Activated CD8-positive, alpha-beta memory T cell treated with anti-CD3 and anti-CD28 coated beads, Interleukin-2, amount 10 ng/mL, durations not matched to agents 7 days and 5 days (primary cell): ENCODE data around the gene SNCB. TPM values are rescaled to one million over a fixed set of nuclear protein-coding genes. Genes with fewer than 3 reads are reported as not detected.
A peak's percentile ranks its signal among the peaks of the same experiment; 100 is the strongest.

Source experiments
- ATAC-seq: fragments of 150-1000 bp; cut with Tn5 transposase; one replicate; pipeline ENCODE4 v1.10.0; 2021; ENCODE audit warnings: moderate library complexity
- CTCF ChIA-PET: fragments of 350-600 bp; sonication (Branson Sonifier 250); formaldehyde crosslinking; loops from one replicate; lab custom pipeline; 2021; ENCODE audit warnings: antibody characterized with exemption; lab: Charles Lee
- DNase-seq: peaks from one replicate; pipeline ENCODE4 v3.0.0-alpha.2; 2020
- H3K27ac Mint-ChIP-seq: one replicate; pipeline ENCODE4 v1.8.0; 2021; ENCODE audit warnings: mild to moderate bottlenecking, mixed read lengths
- H3K27me3 Mint-ChIP-seq: one replicate; pipeline ENCODE4 v1.8.0; 2021; ENCODE audit warnings: mixed read lengths
- H3K36me3 Mint-ChIP-seq: one replicate; pipeline ENCODE4 v1.8.0; 2021; ENCODE audit warnings: mild to moderate bottlenecking, mixed read lengths
- H3K4me1 Mint-ChIP-seq: one replicate; pipeline ENCODE4 v1.8.0; 2021; ENCODE audit warnings: mixed read lengths
- H3K4me3 Mint-ChIP-seq: one replicate; pipeline ENCODE4 v1.8.0; 2021; ENCODE audit warnings: mild to moderate bottlenecking, moderate library complexity, mixed read lengths
- H3K9me3 Mint-ChIP-seq: one replicate; pipeline ENCODE4 v1.8.0; 2022; ENCODE audit warnings: low read depth, mixed read lengths
- total RNA-seq, 2 experiments: library from RNA; stranded (reverse); gene quantifications; one replicate each; pipeline ENCODE4 v1.2.3, GENCODE V29; 2021

SNCB gene
- total RNA-seq, 2 experiments from 2014 or later: not detected

GRCh38 chr5:176632745-176633144 is 2.4 kb upstream of the SNCB start:
- H3K27me3 Mint-ChIP-seq: peaks cover 84% of the 10 kb centered on the region
- no peak overlapping the region for H3K27ac Mint-ChIP-seq
- peaks cover 16% of the 10 kb centered on the region for H3K4me1 Mint-ChIP-seq
- CTCF ChIA-PET: interaction anchor here (2.2 kb wide), 1 partner anchor 25 kb away, joined by 5 read pairs; no protein-coding TSS in a partner anchor
- ATAC-seq: no peak
- no peaks in the 10 kb centered on the region for H3K36me3 Mint-ChIP-seq
- no peaks in the 10 kb centered on the region for H3K9me3 Mint-ChIP-seq
- no peak for DNase-seq
- H3K4me3 Mint-ChIP-seq: no peak overlapping the region

- Mint-ChIP-seq H3K27ac (no peak overlapping the region), H3K36me3 (no peaks in the 10 kb centered on the region), H3K9me3 (no peaks in the 10 kb centered on the region), H3K4me3 (no peak overlapping the region), H3K27me3 (peaks cover 79% of the 10 kb centered on the region), H3K4me1 (peaks cover 16% of the 10 kb centered on the region)
- no peak for DNase-seq
- CTCF ChIA-PET: interaction anchor here (1.9 kb wide), 1 partner anchor 29 kb away, joined by 8 read pairs; no protein-coding TSS in a partner anchor
- no peak for ATAC-seq
These were observed 1.3 kb upstream of the SNCB start for GRCh38 chr5:176631383-176632200.

- H3K27ac Mint-ChIP-seq: no peak overlapping the region
- peak overlapping the region; percentile 22 for H3K4me3 Mint-ChIP-seq
- CTCF ChIA-PET: interaction anchor here (0.9 to 1.9 kb wide), 3 partner anchors 13 to 58 kb away, joined by 3 to 8 read pairs (median 6); no protein-coding TSS in a partner anchor
- no peaks in the 10 kb centered on the region for H3K36me3 Mint-ChIP-seq
- ATAC-seq (no peak), DNase-seq (no peak)
- peaks cover 76% of the 10 kb centered on the region for H3K27me3 Mint-ChIP-seq
- H3K9me3 Mint-ChIP-seq: no peaks in the 10 kb centered on the region
- H3K4me1 Mint-ChIP-seq: peaks cover 16% of the 10 kb centered on the region
These were observed 418 bp upstream of the SNCB start for GRCh38 chr5:176630681-176631222.

GRCh38 chr5:176629317-176629852 is 949 bp downstream of the SNCB start:
- H3K27ac Mint-ChIP-seq: no peak overlapping the region

GRCh38 chr5:176628406-176629228 is 1.7 kb downstream of the SNCB start:
- H3K4me3 Mint-ChIP-seq: no peak overlapping the region
- peaks cover 71% of the 10 kb centered on the region for H3K27me3 Mint-ChIP-seq
- CTCF ChIA-PET: interaction anchor here (1.8 kb wide), 1 partner anchor 212 kb away, joined by 5 read pairs; the partner anchor contains the start of gene CLTB
- H3K9me3 Mint-ChIP-seq: no peaks in the 10 kb centered on the region
- DNase-seq (no peak), ATAC-seq (no peak)
- H3K27ac Mint-ChIP-seq: no peak overlapping the region
- no peaks in the 10 kb centered on the region for H3K36me3 Mint-ChIP-seq
- peaks cover 14% of the 10 kb centered on the region for H3K4me1 Mint-ChIP-seq

More at GRCh38 chr5:176629317-176629852, 949 bp downstream of the SNCB start:
- CTCF ChIA-PET: interaction anchor here (0.6 to 1.9 kb wide), 3 partner anchors 31 to 213 kb away, joined by 3 to 8 read pairs (median 5); partner anchors contain the start of gene CLTB
- DNase-seq (no peak), ATAC-seq (no peak)
- Mint-ChIP-seq H3K36me3 (no peaks in the 10 kb centered on the region), H3K4me3 (no peak overlapping the region), H3K9me3 (no peaks in the 10 kb centered on the region), H3K27me3 (peaks cover 71% of the 10 kb centered on the region), H3K4me1 (peaks cover 16% of the 10 kb centered on the region)

- Mint-ChIP-seq H3K27me3 (peaks cover 68% of the 10 kb centered on the region), H3K9me3 (no peaks in the 10 kb centered on the region), H3K27ac (no peak overlapping the region), H3K4me3 (no peak overlapping the region), H3K36me3 (no peaks in the 10 kb centered on the region), H3K4me1 (peaks cover 14% of the 10 kb centered on the region)
- ATAC-seq: no peak
- no peak for DNase-seq
- CTCF ChIA-PET: no interaction called here
These were observed 2.8 kb downstream of the SNCB start for GRCh38 chr5:176627582-176627981.

GRCh38 chr5:176626876-176627236 is 3.5 kb downstream of the SNCB start:
- CTCF ChIA-PET: no interaction called here
- H3K36me3 Mint-ChIP-seq: no peaks in the 10 kb centered on the region
- no peaks in the 10 kb centered on the region for H3K9me3 Mint-ChIP-seq
- DNase-seq (no peak), ATAC-seq (no peak)
- H3K27ac Mint-ChIP-seq: no peak overlapping the region
- peaks cover 65% of the 10 kb centered on the region for H3K27me3 Mint-ChIP-seq
- H3K4me3 Mint-ChIP-seq: no peak overlapping the region
- H3K4me1 Mint-ChIP-seq: peaks cover 14% of the 10 kb centered on the region

- CTCF ChIA-PET: no interaction called here
- peaks cover 65% of the 10 kb centered on the region for H3K27me3 Mint-ChIP-seq
- no peaks in the 10 kb centered on the region for H3K9me3 Mint-ChIP-seq
- DNase-seq (no peak), ATAC-seq (no peak)
- H3K27ac Mint-ChIP-seq: no peak overlapping the region
- no peak overlapping the region for H3K4me3 Mint-ChIP-seq
- H3K36me3 Mint-ChIP-seq: no peaks in the 10 kb centered on the region
- peaks cover 14% of the 10 kb centered on the region for H3K4me1 Mint-ChIP-seq
These were observed 4.1 kb downstream of the SNCB start for GRCh38 chr5:176625966-176626875.

- ATAC-seq: no peak
- DNase-seq: no peak
- peaks cover 11% of the 10 kb centered on the region for H3K4me1 Mint-ChIP-seq
- peaks cover 65% of the 10 kb centered on the region for H3K27me3 Mint-ChIP-seq
- H3K27ac Mint-ChIP-seq: no peak overlapping the region
- CTCF ChIA-PET: interaction anchor here (1.0 kb wide), 1 partner anchor 28 kb away, joined by 3 read pairs; no protein-coding TSS in a partner anchor
- H3K4me3 Mint-ChIP-seq: no peak overlapping the region
- H3K9me3 Mint-ChIP-seq: no peaks in the 10 kb centered on the region
- H3K36me3 Mint-ChIP-seq: no peaks in the 10 kb centered on the region
These were observed 4.8 kb downstream of the SNCB start for GRCh38 chr5:176625512-176625911.

- Mint-ChIP-seq H3K36me3 (no peaks in the 10 kb centered on the region), H3K9me3 (no peaks in the 10 kb centered on the region), H3K27ac (no peak overlapping the region), H3K4me3 (no peak overlapping the region), H3K27me3 (peaks cover 68% of the 10 kb centered on the region), H3K4me1 (peaks cover 16% of the 10 kb centered on the region)
- DNase-seq (no peak), ATAC-seq (no peak)
- CTCF ChIA-PET: interaction anchor here (1.0 kb wide), 1 partner anchor 27 kb away, joined by 3 read pairs; no protein-coding TSS in a partner anchor
These were observed 5.4 kb downstream of the SNCB start for GRCh38 chr5:176624938-176625337.

- ATAC-seq: no peak
- peaks cover 69% of the 10 kb centered on the region for H3K27me3 Mint-ChIP-seq
- no peak for DNase-seq
- peaks cover 18% of the 10 kb centered on the region for H3K4me1 Mint-ChIP-seq
- CTCF ChIA-PET: interaction anchor here (0.6 kb wide), 1 partner anchor 206 kb away, joined by 3 read pairs; no protein-coding TSS in a partner anchor
- no peaks in the 10 kb centered on the region for H3K9me3 Mint-ChIP-seq
- H3K4me3 Mint-ChIP-seq: no peak overlapping the region
- no peaks in the 10 kb centered on the region for H3K36me3 Mint-ChIP-seq
- H3K27ac Mint-ChIP-seq: no peak overlapping the region
These were observed 6.2 kb downstream of the SNCB start for GRCh38 chr5:176624142-176624541.

- DNase-seq (no peak), ATAC-seq (no peak)
- Mint-ChIP-seq H3K4me3 (no peak overlapping the region), H3K4me1 (peaks cover 12% of the 10 kb centered on the region), H3K36me3 (no peaks in the 10 kb centered on the region), H3K27me3 (peaks cover 74% of the 10 kb centered on the region), H3K27ac (no peak overlapping the region), H3K9me3 (no peaks in the 10 kb centered on the region)
- CTCF ChIA-PET: interaction anchor here (1.2 to 1.5 kb wide), 4 partner anchors 25 to 190 kb away, joined by 3 to 6 read pairs (median 4); partner anchors contain the start of gene TSPAN17
These were observed 8.7 kb downstream of the SNCB start for GRCh38 chr5:176621661-176622079.
